ENCODE data around the gene SERPINA10.

GRCh38 chr14:94285158-94285557 is 7.9 kb downstream of the SERPINA10 start:
- TF ChIP-seq CTCF (IDR thresholded peaks at IDR 0.05) (no peak), ZNF263 (CRISPR knock-in tag; IDR thresholded peaks at IDR 0.05; ENCODE audit: low read depth) (no peak), FOXJ3 (CRISPR knock-in tag; IDR thresholded peaks at IDR 0.05; ENCODE audit: borderline replicate concordance) (no peak), ZNF512 (CRISPR knock-in tag; IDR thresholded peaks at IDR 0.05; ENCODE audit: borderline replicate concordance) (no peak), MLX (CRISPR knock-in tag; IDR thresholded peaks at IDR 0.05) (no peak), ATF2 (CRISPR knock-in tag; IDR thresholded peaks at IDR 0.05; ENCODE audit: borderline replicate concordance, low read depth) (no peak), CBFB (CRISPR knock-in tag; IDR thresholded peaks at IDR 0.05; ENCODE audit: low read depth) (no peak), NR2C2 (CRISPR knock-in tag; IDR thresholded peaks at IDR 0.05) (no peak), EMX1 (CRISPR knock-in tag; IDR thresholded peaks at IDR 0.05) (no peak), SP1 (CRISPR knock-in tag; conservative IDR thresholded peaks at IDR 0.05) (no peak), MAX (CRISPR knock-in tag; IDR thresholded peaks at IDR 0.05) (no peak), ZBTB43 (CRISPR knock-in tag; IDR thresholded peaks at IDR 0.05) (no peak), ZNF232 (CRISPR knock-in tag; IDR thresholded peaks at IDR 0.05) (no peak)
